OCI-LY3 (cell line): ENCODE results near the gene LSM3.

Source experiments
- H2AFZ ChIP-seq: fragments of 200-600, 300-600 bp; shearing (Covaris generic); 2 replicates; pipeline ENCODE4 v1.6.0; 2014; ENCODE audit warnings: antibody characterized with exemption, low read depth, low read length
- H3K27ac ChIP-seq: fragments of 200-600, 300-600 bp; sonication (generic); 2 replicates; pipeline ENCODE4 v1.5.1; 2014; ENCODE audit warnings: mild to moderate bottlenecking, low read length, moderate library complexity, mixed read lengths
- H3K27me3 ChIP-seq: fragments of 200-600, 300-600 bp; sonication (generic); 2 replicates; pipeline ENCODE4 v1.6.1; 2014; ENCODE audit warnings: low read depth, low read length, mixed read lengths
- H3K36me3 ChIP-seq: fragments of 200-600, 300-600 bp; sonication (generic); replicated peaks from 2 replicates; pipeline ENCODE3; 2014; ENCODE audit warnings: low read depth, low read length, mixed read lengths
- H3K4me1 ChIP-seq: fragments of 300-600, 200-600 bp; sonication (generic); 2 replicates; pipeline ENCODE4 v1.6.1; 2014; ENCODE audit warnings: low read length, mixed read lengths
- H3K4me2 ChIP-seq: fragments of 200-600, 300-600 bp; sonication (generic); 2 replicates; pipeline ENCODE4 v1.6.1; 2014; ENCODE audit warnings: low read length, mixed read lengths
- H3K4me3 ChIP-seq: fragments of 300-600, 200-600 bp; sonication (generic); 2 replicates; pipeline ENCODE4 v1.5.1; 2014; ENCODE audit warnings: antibody characterized with exemption, mild to moderate bottlenecking, low read length, moderate library complexity
- H3K79me2 ChIP-seq: fragments of 300-600, 200-600 bp; shearing (Covaris generic); 2 replicates; pipeline ENCODE4 v1.6.1; 2014; ENCODE audit warnings: mild to moderate bottlenecking, low read length, mixed read lengths
- H3K9ac ChIP-seq: fragments of 300-600, 200-600 bp; shearing (Covaris generic); 2 replicates; pipeline ENCODE4 v1.6.0; 2014; ENCODE audit warnings: mild to moderate bottlenecking, low read length, moderate library complexity
- H3K9me3 ChIP-seq: fragments of 200-600, 300-600 bp; shearing (Covaris generic); 2 replicates; pipeline ENCODE4 v1.6.1; 2014; ENCODE audit warnings: low read length, mixed read lengths; ENCODE audit not compliant: insufficient read depth
- H4K20me1 ChIP-seq: fragments of 200-600, 300-600 bp; sonication (generic); 2 replicates; pipeline ENCODE4 v1.6.1; 2016; ENCODE audit warnings: low read length, mixed read lengths; ENCODE audit not compliant: insufficient read depth
- EZH2phosphoT487 ChIP-seq: fragments of 200-600 bp; shearing (Covaris generic); IDR thresholded peaks from 2 replicates; pipeline ENCODE4 v1.6.1; 2018; ENCODE audit warnings: antibody characterized with exemption, mixed run types, low read depth
- TF ChIP-seq, protein P1 (sequence below): fragments of 200-600, 300-600 bp; sonication (generic); IDR thresholded peaks from 2 replicates; pipeline ENCODE4 v1.5.1; 2014; ENCODE audit warnings: antibody characterized with exemption, low read length, low read depth

LSM3 gene

DNA sequence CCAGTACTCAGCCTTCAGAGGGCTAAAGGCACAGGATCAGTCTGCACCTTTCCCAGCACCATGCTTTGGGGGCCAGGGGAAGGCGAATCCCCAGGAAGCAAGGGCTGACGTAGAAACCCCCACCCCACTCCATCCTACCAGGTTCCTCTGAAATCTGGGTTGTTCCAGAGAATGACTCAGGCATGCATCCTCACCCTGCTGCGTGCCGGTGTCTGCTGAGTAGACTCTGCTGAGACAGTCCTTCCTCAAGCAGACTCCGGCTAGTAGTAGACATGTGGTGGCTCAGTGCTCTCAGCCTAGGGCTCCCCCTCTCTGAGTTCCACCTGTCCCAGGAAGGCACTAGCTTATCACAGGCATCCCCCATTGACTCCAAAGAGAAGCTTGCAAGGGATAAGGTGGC, 44.7 kb upstream of the LSM3 start:
- H3K27ac ChIP-seq: no peak overlapping the region
- H3K9me3 ChIP-seq: no peaks in the 10 kb centered on the region
- H4K20me1 ChIP-seq: no peaks in the 10 kb centered on the region
- no peak for TF ChIP-seq EZH2phosphoT487
- TF ChIP-seq, protein P1, sequence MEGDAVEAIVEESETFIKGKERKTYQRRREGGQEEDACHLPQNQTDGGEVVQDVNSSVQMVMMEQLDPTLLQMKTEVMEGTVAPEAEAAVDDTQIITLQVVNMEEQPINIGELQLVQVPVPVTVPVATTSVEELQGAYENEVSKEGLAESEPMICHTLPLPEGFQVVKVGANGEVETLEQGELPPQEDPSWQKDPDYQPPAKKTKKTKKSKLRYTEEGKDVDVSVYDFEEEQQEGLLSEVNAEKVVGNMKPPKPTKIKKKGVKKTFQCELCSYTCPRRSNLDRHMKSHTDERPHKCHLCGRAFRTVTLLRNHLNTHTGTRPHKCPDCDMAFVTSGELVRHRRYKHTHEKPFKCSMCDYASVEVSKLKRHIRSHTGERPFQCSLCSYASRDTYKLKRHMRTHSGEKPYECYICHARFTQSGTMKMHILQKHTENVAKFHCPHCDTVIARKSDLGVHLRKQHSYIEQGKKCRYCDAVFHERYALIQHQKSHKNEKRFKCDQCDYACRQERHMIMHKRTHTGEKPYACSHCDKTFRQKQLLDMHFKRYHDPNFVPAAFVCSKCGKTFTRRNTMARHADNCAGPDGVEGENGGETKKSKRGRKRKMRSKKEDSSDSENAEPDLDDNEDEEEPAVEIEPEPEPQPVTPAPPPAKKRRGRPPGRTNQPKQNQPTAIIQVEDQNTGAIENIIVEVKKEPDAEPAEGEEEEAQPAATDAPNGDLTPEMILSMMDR: no peak
- H3K4me2 ChIP-seq: no peak overlapping the region
- peaks cover 6% of the 10 kb centered on the region for H3K79me2 ChIP-seq
- H2AFZ ChIP-seq: no peak overlapping the region
- H3K36me3 ChIP-seq: peaks cover 83% of the 10 kb centered on the region
- H3K27me3 ChIP-seq: no peaks in the 10 kb centered on the region
- no peak overlapping the region for H3K9ac ChIP-seq
- no peaks in the 10 kb centered on the region for H3K4me1 ChIP-seq
- no peak overlapping the region for H3K4me3 ChIP-seq

DNA sequence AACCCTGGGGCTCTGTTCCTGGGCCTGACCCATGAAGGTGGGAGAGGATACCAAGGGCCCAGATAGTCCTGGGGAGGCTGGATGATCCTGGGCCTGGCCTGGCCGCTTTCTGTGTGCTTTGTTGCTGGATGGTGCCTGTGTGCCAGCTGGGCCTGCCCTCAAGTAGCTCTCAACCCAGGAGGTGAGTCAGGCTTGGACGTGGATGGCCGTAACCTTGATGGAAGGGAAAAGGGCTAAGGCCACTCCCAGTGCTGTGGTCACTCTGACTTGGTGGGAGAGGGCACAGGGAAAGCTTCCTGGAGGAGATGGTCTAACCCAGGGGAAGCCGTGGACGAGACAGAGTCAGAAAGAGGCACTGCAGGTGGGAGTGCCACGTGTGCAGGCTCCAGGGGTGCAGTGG, 44.3 kb upstream of the LSM3 start:
- H3K9me3 ChIP-seq: no peaks in the 10 kb centered on the region
- TF ChIP-seq, protein P1: no peak
- TF ChIP-seq EZH2phosphoT487: no peak
- H3K27me3 ChIP-seq: no peaks in the 10 kb centered on the region
- H3K27ac ChIP-seq: no peak overlapping the region
- H3K4me2 ChIP-seq: no peak overlapping the region
- H3K4me1 ChIP-seq: no peaks in the 10 kb centered on the region
- H3K36me3 ChIP-seq: peaks cover 83% of the 10 kb centered on the region
- H3K79me2 ChIP-seq: peaks cover 4% of the 10 kb centered on the region; the same call in 1 of the 2 replicates
- no peak overlapping the region for H2AFZ ChIP-seq
- H3K9ac ChIP-seq: no peak overlapping the region
- no peaks in the 10 kb centered on the region for H4K20me1 ChIP-seq
- no peak overlapping the region for H3K4me3 ChIP-seq

DNA sequence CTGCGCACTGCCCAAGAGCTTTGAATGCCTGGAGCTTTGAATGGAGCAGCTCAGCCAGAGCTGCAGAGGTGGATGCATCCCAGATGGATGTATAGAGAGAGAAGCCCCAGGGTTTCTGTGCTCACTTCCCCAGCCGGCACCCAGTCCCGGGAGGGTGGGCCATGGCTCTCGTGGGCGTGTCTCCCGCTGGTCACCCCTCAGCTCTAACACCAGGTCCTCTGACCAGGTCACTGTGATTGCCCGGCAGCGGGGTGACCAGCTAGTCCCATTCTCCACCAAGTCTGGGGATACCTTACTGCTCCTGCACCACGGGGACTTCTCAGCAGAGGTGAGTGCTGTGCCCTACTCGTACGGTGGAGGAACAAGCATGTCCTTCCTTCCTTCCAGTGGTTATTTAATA, 43.0 kb upstream of the LSM3 start:
- H3K4me1 ChIP-seq: no peaks in the 10 kb centered on the region
- no peak overlapping the region for H3K4me2 ChIP-seq
- no peaks in the 10 kb centered on the region for H3K9me3 ChIP-seq
- no peaks in the 10 kb centered on the region for H3K27me3 ChIP-seq
- TF ChIP-seq, protein P1: no peak
- no peak for TF ChIP-seq EZH2phosphoT487
- no peaks in the 10 kb centered on the region for H4K20me1 ChIP-seq
- H3K79me2 ChIP-seq: no peaks in the 10 kb centered on the region
- peaks cover 83% of the 10 kb centered on the region for H3K36me3 ChIP-seq
- no peak overlapping the region for H3K9ac ChIP-seq
- no peak overlapping the region for H3K27ac ChIP-seq
- no peak overlapping the region for H3K4me3 ChIP-seq
- H2AFZ ChIP-seq: no peak overlapping the region

DNA sequence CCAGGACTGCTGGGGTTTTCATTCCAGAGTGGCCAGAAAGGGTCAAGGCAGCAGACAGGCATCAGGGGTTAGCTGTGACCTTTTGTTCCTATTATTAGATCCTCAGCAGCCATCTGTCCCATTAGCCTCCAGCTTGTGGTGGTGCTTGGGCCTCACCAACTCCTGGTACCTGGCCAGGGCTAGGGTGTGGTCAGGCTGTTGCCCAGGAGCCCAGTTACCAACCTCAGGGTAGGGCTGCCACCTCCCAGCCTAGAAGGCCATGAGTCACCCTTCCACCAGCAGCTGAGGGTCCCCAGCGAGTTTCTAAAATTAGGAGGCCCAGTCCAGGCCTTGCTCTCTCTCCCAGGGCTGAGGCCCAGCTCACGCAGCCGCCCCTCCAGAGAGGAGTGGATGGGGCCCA, 41.6 kb upstream of the LSM3 start:
- Histone ChIP-seq H3K79me2 (no peaks in the 10 kb centered on the region), H3K36me3 (peaks cover 77% of the 10 kb centered on the region), H3K4me1 (no peaks in the 10 kb centered on the region), H3K4me3 (no peak overlapping the region), H4K20me1 (no peaks in the 10 kb centered on the region), H3K27me3 (no peaks in the 10 kb centered on the region), H3K9me3 (no peaks in the 10 kb centered on the region), H3K27ac (no peak overlapping the region), H3K9ac (no peak overlapping the region), H2AFZ (no peak overlapping the region), H3K4me2 (no peak overlapping the region)
- TF ChIP-seq, protein P1: no peak
- no peak for TF ChIP-seq EZH2phosphoT487
